Measurements from ENCODE around the gene HABP4.

HABP4 gene

GRCh38 chr9:96449845-96450612 is at the start of gene HABP4:
Gene HABP4 (plus strand): TSS chr9:96450169. CDS start chr9:96450280, 111 bp downstream.
- DNase-seq, result peak; percentile 92 to 97

GRCh38 chr9:96408409-96409280 is 41.3 kb upstream of the HABP4 start:
- DNase-seq, result no peak

GRCh38 chr9:96411129-96411838 is 38.7 kb upstream of the HABP4 start:
- DNase-seq, result no peak

GRCh38 chr9:96412174-96412913 is 37.6 kb upstream of the HABP4 start:
- DNase-seq, result no peak

GRCh38 chr9:96413302-96414221 is 36.4 kb upstream of the HABP4 start:
- DNase-seq, result peak; percentile 54 to 56

- peak; percentile 75 to 86 for DNase-seq
Observed at GRCh38 chr9:96417051-96417586, 32.9 kb upstream of the HABP4 start.

- DNase-seq, result no peak
Observed at GRCh38 chr9:96417661-96418082, 32.3 kb upstream of the HABP4 start.

GRCh38 chr9:96418083-96418919 is 31.7 kb upstream of the HABP4 start, which contains the start of gene ZNF367:
Gene ZNF367 (minus strand): TSS chr9:96418370. CDS start chr9:96418032, 338 bp downstream.
- DNase-seq, result peak; percentile 94 to 96

GRCh38 chr9:96418920-96419690 is 30.9 kb upstream of the HABP4 start:
- peak; percentile 74 to 77 for DNase-seq

GRCh38 chr9:96419691-96419969 is 30.3 kb upstream of the HABP4 start:
- DNase-seq, result no peak

- peak; percentile 41 to 65 for DNase-seq
Observed at GRCh38 chr9:96420468-96421219, 29.3 kb upstream of the HABP4 start.

- DNase-seq, result no peak
Observed at GRCh38 chr9:96423322-96423984, 26.5 kb upstream of the HABP4 start.

- no peak for DNase-seq
Observed at GRCh38 chr9:96423985-96424336, 26.0 kb upstream of the HABP4 start.

- DNase-seq, result no peak
Observed at GRCh38 chr9:96425500-96426169, 24.3 kb upstream of the HABP4 start.

- no peak for DNase-seq
Observed at GRCh38 chr9:96429732-96430131, 20.2 kb upstream of the HABP4 start.

- no peak for DNase-seq
Observed at GRCh38 chr9:96430377-96430776, 19.6 kb upstream of the HABP4 start.

GRCh38 chr9:96435345-96435744 is 14.6 kb upstream of the HABP4 start:
- no peak for DNase-seq

- DNase-seq, result no peak
Observed at GRCh38 chr9:96436063-96436455, 13.9 kb upstream of the HABP4 start.
